Thyroid gland (tissue), 4 donors: ENCODE measurements around the gene SV2A. TPM values are rescaled to one million over a fixed set of nuclear protein-coding genes. Genes with fewer than 3 reads are reported as not detected.

Experiments used
- DNase-seq, 2 donors: peaks; one replicate each; pipeline ENCODE4 v3.0.0-alpha.2; 2019
- H3K27ac ChIP-seq, 3 donors: fragments of 200-600 bp; sonication (generic); 1 replicate in 2 of 3; 2 replicates in 1 of 3; pipeline ENCODE4 v1.5.1; 2016 to 2019; ENCODE audit warnings: mild to moderate bottlenecking in 1 of 3, moderate library complexity in 1 of 3
- H3K27me3 ChIP-seq: fragments of 200-600 bp; sonication (generic); one replicate; pipeline ENCODE4 v1.5.1; 2019
- H3K36me3 ChIP-seq, 2 donors: fragments of 200-600 bp; sonication (generic); one replicate each; pipeline ENCODE4 v1.5.1; 2016 to 2019
- H3K4me1 ChIP-seq, 2 donors: fragments of 200-600 bp; sonication (generic); one replicate each; pipeline ENCODE4 v1.5.1; 2017 to 2019
- H3K4me3 ChIP-seq, 3 donors: fragments of 200-600 bp; sonication (generic); replicated peaks in 1 of 3; 1 replicate in 2 of 3; 2 replicates in 1 of 3; pipeline ENCODE4 v1.5.1; 2016; ENCODE audit warnings: mild to moderate bottlenecking in 1 of 3
- H3K9me3 ChIP-seq: fragments of 200-600 bp; sonication (generic); one replicate; pipeline ENCODE4 v1.5.1; 2017
- CTCF ChIP-seq, 6 experiments: fragments of 200-600 bp in 3 of 6; fragments of 450-650 bp in 3 of 6; sonication (generic) in 3 of 6; IDR thresholded peaks; one replicate each; pipeline ENCODE4 v1.5.1; 2016 to 2019; ENCODE audit warnings: antibody characterized with exemption in 6 of 6, mild to moderate bottlenecking in 2 of 6, inconsistent platforms in 1 of 6, moderate library complexity in 1 of 6
- POLR2A ChIP-seq, 2 donors: fragments of 450-650 bp; IDR thresholded peaks; one replicate each; pipeline ENCODE4 v1.6.1; 2017; ENCODE audit warnings: antibody characterized with exemption in 2 of 2, mild to moderate bottlenecking in 2 of 2, moderate library complexity in 1 of 2
- WGBS, 2 donors: methylation state at CpG; one replicate each; pipeline ENCODE4 v1.1.5; 2017; 5-methylcytosine and 5-hydroxymethylcytosine counted together
- intact Hi-C: fragments of 100-400 bp; cut with DNase I; formaldehyde crosslinking; loops from one replicate; pipeline ENCODE4 v1.15.1; 2023
- total RNA-seq, 4 donors: library from RNA; depleted of rRNA; stranded (reverse); fragments of >200 nt; gene quantifications; one replicate each; pipeline ENCODE4 v1.2.3, GENCODE V29; 2016

SV2A gene
- 1 to 10 TPM; 3.0 to 5.9 (median 4.0) TPM for total RNA-seq

GRCh38 chr1:149917571-149918144 lies at the start of gene SV2A:
Gene SV2A, minus strand, starts transcription at chr1:149917844. Its CDS starts 4,004 bp downstream, at chr1:149913840.
- peaks cover 0 to 10% of the 10 kb centered on the region in 2 donors for H3K4me1 ChIP-seq
- peaks cover 4 to 6% of the 10 kb centered on the region in 2 donors for H3K36me3 ChIP-seq
- H3K27me3 ChIP-seq: no peaks in the 10 kb centered on the region
- intact Hi-C loops: no loop called here
- WGBS, 2 donors: 0 to 2% methylated on average over 20 to 24 of the region's 24 CpGs
- peak; percentile 52 to 53 for DNase-seq
- TF ChIP-seq POLR2A (IDR thresholded peaks at IDR 0.05) (no peak), CTCF (IDR thresholded peaks at IDR 0.05) (no peak)
- H3K9me3 ChIP-seq: no peaks in the 10 kb centered on the region
- peak within 1 kb of the TSS in 2 of 3 donors; percentile 27 to 45 for H3K4me3 ChIP-seq
- H3K27ac ChIP-seq: no peak within 1 kb of the TSS

GRCh38 chr1:149967041-149967440 lies 49.4 kb upstream of the SV2A start:
- TF ChIP-seq POLR2A (IDR thresholded peaks at IDR 0.05) (no peak), CTCF (IDR thresholded peaks at IDR 0.05) (no peak)
- intact Hi-C loops: loop anchor here (10.0 kb wide), 1 partner anchor 48 kb away; the partner anchor contains the start of gene OTUD7B
- H3K4me1 ChIP-seq: peaks cover 0 to 18% of the 10 kb centered on the region in 2 donors
- peaks cover 41 to 50% of the 10 kb centered on the region in 2 donors for H3K36me3 ChIP-seq
- H3K4me3 ChIP-seq: no peak overlapping the region
- no peak overlapping the region for H3K27ac ChIP-seq
- WGBS, 2 donors: 88 to 93% methylated on average over 3 of the region's 3 CpGs
- H3K9me3 ChIP-seq: no peaks in the 10 kb centered on the region
- DNase-seq: no peak
- no peaks in the 10 kb centered on the region for H3K27me3 ChIP-seq

GRCh38 chr1:149966405-149966804 lies 48.8 kb upstream of the SV2A start:
- no peak overlapping the region for H3K4me3 ChIP-seq
- WGBS, 2 donors: 71 to 80% methylated on average over 1 of the region's 1 CpG
- peaks cover 41 to 47% of the 10 kb centered on the region in 2 donors for H3K36me3 ChIP-seq
- H3K27me3 ChIP-seq: no peaks in the 10 kb centered on the region
- TF ChIP-seq CTCF (IDR thresholded peaks at IDR 0.05): no peak
- TF ChIP-seq POLR2A (IDR thresholded peaks at IDR 0.05): no peak
- intact Hi-C loops: loop anchor here (10.0 kb wide), 1 partner anchor 48 kb away; the partner anchor contains the start of gene OTUD7B
- no peaks in the 10 kb centered on the region for H3K9me3 ChIP-seq
- H3K4me1 ChIP-seq: peaks cover 0 to 21% of the 10 kb centered on the region in 2 donors
- H3K27ac ChIP-seq: no peak overlapping the region
- DNase-seq: no peak

GRCh38 chr1:149965440-149965839 lies 47.8 kb upstream of the SV2A start:
- H3K4me1 ChIP-seq: peaks cover 0 to 21% of the 10 kb centered on the region in 2 donors
- H3K27ac ChIP-seq: no peak overlapping the region
- intact Hi-C loops: loop anchor here (10.0 kb wide), 1 partner anchor 49 kb away; the partner anchor contains the start of gene OTUD7B
- no peak overlapping the region for H3K4me3 ChIP-seq
- no peak for DNase-seq
- H3K9me3 ChIP-seq: no peaks in the 10 kb centered on the region
- H3K36me3 ChIP-seq: peaks cover 34 to 39% of the 10 kb centered on the region in 2 donors
- TF ChIP-seq CTCF (IDR thresholded peaks at IDR 0.05) (no peak), POLR2A (IDR thresholded peaks at IDR 0.05) (no peak)
- 93 to 98% methylated on average over 3 of the region's 3 CpGs for WGBS, 2 donors
- H3K27me3 ChIP-seq: no peaks in the 10 kb centered on the region

- 58 to 62% methylated on average over 3 of the region's 3 CpGs for WGBS, 2 donors
- peak overlapping the region; percentile 18 to 71 (median 25) for H3K27ac ChIP-seq
- no peak overlapping the region for H3K4me3 ChIP-seq
- no peaks in the 10 kb centered on the region for H3K27me3 ChIP-seq
- TF ChIP-seq CTCF (IDR thresholded peaks at IDR 0.05) (no peak), POLR2A (IDR thresholded peaks at IDR 0.05) (no peak)
- H3K9me3 ChIP-seq: no peaks in the 10 kb centered on the region
- H3K4me1 ChIP-seq: peaks cover 0 to 21% of the 10 kb centered on the region in 2 donors
- intact Hi-C loops: loop anchor here (5.0 to 10.0 kb wide), 3 partner anchors 51 to 204 kb away; partner anchors contain the start of gene OTUD7B
- DNase-seq: no peak
- peaks cover 33 to 37% of the 10 kb centered on the region in 2 donors for H3K36me3 ChIP-seq
Measured at GRCh38 chr1:149963358-149963757, 45.7 kb upstream of the SV2A start.
